ENCODE measurements around the gene BRD3OS.

Gene BRD3OS

GRCh38 chr9:133989625-133990365, 35.5 kb upstream of the BRD3OS start:
- no peak for DNase-seq

DNA sequence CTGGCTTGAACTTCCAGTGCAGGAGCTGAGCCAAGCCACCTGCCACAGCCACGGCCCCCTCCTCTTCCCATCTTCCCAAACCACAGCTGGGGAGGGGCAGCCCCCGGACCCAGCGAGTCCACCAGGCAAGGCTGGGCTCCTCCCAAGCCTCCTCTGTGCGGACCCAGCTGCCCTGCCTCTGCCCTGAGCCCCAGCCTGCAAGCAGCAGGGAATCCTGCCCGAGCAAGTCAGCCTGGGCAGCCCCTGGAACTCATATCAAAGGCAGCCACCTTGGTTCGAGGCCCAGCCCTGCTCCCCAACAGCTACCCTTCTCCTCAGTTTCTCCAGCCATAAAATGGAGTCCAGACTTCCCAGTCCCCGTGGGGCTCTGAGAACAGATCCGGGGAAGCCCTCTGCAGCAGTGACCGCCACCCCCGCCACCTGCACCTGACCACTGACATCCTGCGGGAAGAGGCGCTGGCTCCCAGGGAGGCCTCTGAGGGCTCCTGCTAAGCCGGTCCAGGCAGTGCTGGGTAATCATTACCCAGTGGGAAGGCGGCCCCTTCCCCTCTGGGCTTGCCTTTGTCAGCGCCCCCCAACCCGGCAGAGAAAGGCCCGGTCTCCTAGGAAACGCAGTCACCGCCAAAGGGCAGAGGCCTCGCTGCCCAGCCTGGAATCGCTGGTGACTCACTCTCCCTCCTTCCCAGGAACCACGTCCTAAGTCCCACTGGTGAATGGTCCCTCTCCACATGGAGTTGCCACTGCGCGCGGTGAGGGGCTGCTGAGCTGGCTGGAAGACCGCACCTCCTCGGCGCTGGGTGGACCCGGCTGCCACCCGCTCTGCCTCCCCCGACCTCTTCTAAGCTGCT, 34.7 kb upstream of the BRD3OS start:
- DNase-seq: no peak

DNA sequence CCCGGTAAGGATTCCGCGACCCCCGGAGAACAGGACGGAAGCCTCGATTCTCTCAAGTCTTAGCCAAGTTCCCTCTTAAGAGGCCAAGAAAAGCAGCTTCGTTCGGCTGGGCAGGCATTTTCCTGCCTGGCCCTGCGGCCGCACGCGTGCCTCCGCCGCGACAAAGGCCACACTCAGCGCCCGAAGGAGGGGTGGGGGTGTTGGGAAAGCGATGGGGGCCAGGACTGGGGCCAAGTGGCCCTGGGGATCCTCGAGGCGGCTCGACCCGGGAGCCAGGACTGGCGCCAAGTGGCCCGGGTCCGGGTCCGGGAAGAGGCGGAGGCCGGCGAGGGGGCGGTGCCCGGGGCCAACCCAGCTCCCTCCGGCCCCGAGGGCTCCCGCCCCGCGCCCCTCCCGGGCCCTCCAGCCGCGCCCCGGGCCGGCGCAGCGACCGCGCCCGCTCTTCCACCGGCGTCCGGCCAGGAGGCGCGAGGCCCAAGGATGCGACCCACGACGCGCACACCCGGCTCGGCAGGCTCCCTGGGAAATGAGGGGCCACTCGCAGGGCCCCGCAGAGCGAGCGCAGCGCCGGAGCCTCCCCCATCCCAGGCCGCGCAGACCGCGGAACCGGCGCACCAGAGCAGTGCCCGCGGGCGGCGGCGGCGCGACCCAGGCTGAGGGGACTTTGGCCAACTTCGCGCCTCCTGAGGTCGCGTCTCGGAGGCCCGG, 33.9 kb upstream of the BRD3OS start:
- no peak for DNase-seq

DNA sequence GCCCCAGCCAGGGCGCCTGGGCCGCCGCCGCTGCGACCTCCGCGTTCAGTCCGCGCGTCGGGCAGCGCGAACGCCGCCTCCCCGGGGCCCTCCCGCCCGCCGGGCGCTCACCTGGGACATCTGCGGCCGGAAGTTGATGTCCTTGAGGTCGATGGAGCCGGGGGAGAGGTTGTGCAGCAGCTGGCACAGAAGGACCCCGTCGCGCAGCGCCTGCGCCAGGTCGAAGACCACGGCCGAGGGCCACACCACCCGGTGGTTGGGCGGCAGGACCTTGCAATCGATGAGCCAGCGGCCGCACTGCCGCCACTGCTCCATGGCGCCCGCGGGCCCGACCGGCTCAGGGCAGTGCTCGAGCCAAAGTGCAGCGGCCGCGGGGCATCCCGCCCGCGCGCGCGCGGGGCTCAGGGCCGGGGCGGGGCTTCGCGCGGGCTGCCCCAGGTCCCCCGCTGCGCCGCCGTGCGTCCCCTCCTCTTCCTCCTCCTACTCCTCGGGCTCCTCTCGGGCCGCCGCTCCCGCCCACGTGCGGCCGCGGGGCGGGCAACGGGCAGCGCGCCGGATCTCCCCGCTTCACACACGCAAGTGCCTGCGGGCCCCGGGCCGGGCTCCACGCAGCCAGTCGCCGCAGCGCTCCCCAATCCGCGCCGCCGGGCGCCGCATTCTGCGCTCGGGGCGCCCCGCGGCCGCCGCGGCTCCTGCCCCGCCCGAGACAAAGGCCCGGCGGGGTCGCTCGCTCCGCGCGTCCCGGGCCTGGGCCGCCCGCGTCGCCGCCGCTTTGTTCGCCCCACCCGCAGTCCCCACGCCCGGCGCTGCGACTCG, 33.1 kb upstream of the BRD3OS start, which contains the start of gene VAV2:
TSS of gene VAV2 (minus strand) at position 361 of the 816 bp plus-strand sequence. CDS start at position 315, 46 bp downstream.
- DNase-seq: no peak

- no peak for DNase-seq
Measured at GRCh38 chr9:133992780-133993634, 32.3 kb upstream of the BRD3OS start.

DNA sequence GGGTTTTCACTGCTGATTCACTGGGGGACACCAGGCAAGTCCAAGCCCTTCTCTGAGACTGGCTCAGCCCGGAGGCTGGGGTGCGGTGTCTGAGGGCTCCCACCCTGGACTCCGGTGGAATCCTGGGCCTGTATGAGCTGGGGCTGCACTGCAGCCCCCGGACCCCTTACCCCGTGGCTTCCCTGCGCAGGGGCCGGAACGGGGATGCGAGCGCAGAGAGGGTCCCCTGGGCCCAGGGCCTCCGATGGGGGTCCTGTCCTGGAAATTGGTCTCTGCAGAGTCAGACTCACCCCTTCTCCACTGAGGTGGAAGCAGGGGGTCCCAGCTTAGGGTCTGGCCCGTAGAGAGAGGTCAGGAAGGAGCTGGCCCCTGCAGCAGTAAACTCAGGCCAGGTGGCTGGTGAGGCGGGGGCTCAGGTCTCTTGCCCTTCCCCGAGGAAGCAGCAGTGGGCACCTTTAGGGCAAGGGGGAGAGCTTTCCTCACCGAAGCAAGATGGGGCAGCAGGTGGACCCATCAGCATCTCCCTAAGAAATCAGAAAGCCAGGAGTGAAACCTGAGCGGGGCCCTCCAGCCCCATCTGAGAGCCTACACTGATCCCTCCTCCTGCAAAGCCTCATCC, 31.5 kb upstream of the BRD3OS start:
- no peak for DNase-seq

DNA sequence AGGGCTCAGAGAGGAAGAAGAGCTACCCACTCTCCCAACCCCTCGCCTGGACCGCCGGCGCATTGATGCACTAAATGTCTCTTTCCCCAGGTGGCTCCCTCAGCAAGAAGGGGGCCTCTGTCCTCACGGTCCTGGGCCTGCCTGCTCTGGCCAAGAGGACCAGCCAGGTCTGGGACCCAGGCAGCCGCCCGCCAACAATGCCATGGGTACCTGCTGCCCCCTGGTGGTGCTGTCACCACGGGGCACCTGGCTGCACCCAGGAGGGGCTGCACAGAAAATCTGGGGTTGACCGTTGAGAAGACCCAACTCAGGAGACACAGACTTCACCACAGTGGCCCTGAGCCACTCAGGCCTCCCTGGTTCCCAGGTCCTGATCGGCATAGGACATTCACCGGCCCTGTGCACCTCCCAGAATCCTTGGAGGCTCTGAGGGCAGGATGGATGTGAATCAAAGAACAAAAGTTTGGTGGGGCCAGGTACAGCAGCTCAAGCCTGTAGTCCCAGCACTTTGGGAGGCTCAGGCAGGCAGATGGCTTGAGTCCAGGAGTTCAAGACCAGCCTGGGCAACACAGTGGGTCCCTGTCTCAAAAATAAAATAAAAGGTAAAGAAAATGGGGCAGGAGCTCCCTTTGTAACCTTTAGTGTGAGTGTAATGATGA, 30.8 kb upstream of the BRD3OS start:
- no peak for DNase-seq

DNA sequence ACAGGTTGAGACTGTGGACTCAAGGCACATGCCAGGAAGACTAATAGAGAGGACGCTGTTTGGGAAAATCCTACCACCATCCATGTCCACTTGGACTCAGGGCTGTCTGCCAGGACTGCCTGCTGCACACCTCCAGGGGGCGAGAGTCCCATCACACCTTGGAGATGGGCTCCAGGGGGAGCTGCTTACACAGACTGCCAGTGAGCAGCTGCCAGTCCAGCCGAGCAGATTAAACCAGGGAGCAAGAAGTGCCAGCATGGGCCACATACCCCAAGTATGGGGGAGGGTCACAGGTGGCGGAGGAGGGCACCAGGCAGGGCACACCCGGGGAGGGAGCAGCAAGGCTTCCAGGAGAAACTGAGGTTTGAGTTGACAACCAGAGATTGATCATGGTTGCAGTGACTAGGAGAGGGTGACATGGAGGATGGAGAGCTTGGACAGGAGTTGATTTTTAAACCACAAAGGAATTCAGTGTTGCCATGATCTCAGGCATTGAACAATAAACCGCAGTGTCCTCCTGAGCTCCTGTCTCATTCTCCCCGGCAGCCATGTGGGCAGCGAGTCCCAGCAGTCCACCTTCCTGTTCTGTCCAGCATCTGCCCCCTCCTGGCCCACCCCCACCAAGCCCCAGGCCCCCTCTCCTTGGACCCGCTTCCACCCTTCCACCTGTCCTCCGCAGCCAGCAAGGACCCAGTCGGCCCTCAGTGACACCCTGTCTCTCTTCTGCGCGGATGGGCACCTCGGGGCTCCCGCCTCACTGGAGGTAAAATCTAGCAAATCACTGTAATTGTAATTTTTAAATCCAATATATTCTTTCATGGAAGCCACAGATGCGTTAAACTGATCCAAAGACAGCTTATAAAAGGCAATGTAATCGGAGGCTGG, 30.0 kb upstream of the BRD3OS start:
- DNase-seq: no peak

DNA sequence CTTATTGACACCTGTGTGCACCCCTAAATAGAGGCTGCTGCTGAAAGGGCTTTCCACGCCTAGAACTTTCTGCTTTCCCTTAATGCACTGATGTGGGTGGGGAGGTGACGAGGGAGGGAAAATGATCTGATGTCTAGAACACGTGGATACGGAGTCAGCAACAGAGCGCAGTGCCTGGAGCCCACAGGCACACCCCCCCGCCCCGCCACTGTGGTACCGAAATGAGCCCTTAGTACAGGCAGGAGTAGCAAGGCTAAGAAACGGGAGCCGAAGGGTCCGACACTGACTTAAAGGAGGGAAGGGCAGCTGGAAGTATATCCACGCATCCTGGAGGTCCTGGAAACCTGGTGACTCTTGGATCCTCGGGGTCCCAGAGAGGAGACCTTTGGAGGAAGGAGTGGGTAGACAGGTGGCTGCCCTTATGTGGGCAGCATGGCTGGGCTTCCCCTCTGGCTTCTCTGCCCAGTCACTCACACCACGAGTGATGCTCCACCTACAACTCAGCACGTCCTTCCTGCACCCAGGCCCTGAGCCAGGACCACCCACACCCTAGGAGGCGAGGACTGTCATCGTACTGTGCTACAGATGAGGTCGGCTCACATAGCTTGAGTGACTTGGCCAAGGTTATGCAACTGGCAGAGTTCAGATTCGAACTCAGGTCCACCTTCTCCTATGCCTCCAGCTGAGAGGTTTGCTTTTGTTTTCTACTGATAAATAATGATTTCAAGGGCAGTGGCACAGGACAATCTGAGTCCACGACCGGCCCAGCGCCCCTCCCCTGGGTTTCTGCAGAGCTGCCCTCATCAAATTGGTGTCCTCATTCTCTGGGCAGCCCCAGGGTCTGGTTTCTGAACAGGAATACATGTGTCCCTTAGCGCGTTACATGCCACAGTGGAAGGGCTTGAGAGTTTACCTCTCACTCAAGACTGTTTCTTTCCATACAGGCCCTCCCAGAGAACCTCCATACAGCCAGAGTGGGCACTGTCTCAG, 28.5 kb upstream of the BRD3OS start:
- DNase-seq: no peak

- no peak for DNase-seq
Measured at GRCh38 chr9:133997584-133997983, 27.7 kb upstream of the BRD3OS start.

GRCh38 chr9:133998915-133999595, 26.2 kb upstream of the BRD3OS start:
- DNase-seq: no peak

DNA sequence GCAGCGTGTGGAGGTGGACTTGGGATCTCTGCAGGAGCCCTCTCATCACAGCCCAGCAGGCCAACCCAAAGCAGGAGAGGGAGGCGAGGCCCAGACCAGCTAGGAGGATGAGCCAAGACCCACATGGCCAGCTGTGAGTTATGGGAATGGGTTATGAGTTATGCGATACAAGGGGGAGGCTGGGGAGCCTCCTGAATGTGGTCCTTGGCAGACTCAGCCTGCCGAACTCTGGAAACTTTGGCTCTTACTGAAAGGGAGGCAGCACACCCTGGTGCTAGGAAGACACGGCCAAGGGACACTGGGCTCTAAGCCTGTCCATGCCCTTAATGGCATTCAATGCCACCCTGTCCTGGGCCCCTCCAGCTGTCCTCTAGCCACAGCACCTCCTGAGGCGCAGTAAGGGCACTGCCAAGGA, 25.4 kb upstream of the BRD3OS start:
- DNase-seq: no peak

GRCh38 chr9:134002796-134003195, 22.5 kb upstream of the BRD3OS start:
- DNase-seq: no peak

DNA sequence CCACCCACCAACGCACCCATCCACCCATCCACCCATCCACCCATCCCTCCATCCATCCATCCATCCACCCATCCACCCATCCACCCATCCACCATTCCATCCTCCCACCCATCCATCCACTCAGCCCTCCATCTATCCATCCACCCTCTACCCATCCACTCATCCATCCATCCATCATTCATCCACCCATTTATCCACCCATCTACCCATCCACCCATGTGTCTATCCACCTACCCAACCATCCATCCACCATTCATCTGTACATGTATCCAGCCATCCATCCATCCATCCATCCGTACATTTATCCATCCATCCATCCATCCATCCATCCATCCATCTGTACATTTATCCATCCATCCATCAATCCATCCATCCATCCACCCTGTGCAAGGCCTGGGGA, 22.0 kb upstream of the BRD3OS start:
- no peak for DNase-seq

- DNase-seq: no peak
Measured at GRCh38 chr9:134004131-134004873, 21.0 kb upstream of the BRD3OS start.

DNA sequence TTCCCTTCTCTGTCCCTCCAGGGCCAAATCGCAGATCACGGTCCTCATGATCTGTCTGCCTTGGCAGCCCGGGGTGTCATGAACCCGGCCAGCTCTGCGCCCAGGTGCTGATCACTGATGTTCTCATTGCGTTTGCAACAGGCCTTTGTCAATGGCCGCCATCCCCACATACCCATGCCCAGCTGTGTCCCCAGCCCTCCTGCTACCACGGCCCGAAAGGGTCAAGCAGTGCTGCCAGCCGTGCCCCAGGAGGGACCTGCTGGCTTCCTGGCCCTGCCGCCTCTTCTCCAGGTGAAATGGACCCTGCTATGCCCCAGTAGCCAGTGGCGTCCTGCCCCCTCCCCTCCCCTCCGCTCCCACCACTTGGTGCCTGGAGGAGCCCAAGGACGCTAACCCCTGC, 20.4 kb upstream of the BRD3OS start:
- no peak for DNase-seq

GRCh38 chr9:134005381-134005780, 19.9 kb upstream of the BRD3OS start:
- no peak for DNase-seq

Data from cerebellar nuclear complex (tissue), 1 donor.